Stimulated activated naive CD8-positive, alpha-beta T cell treated with anti-CD3 and anti-CD28 coated beads, Interleukin-15, Interleukin-2, amounts not matched to agents 100 ng/mL and 50 ng/mL, for 24 hours (primary cell): ENCODE measurements around the gene PARVG.

Source experiments
- H3K27ac Mint-ChIP-seq: one replicate; pipeline ENCODE4 v1.8.0; 2021; ENCODE audit warnings: mild to moderate bottlenecking, mixed read lengths
- H3K27me3 Mint-ChIP-seq: one replicate; pipeline ENCODE4 v1.8.0; 2021; ENCODE audit warnings: mixed read lengths
- H3K36me3 Mint-ChIP-seq: one replicate; pipeline ENCODE4 v1.8.0; 2021; ENCODE audit warnings: low read depth, mixed read lengths
- H3K4me1 Mint-ChIP-seq: one replicate; pipeline ENCODE4 v1.8.0; 2021; ENCODE audit warnings: low read depth, mixed read lengths
- H3K4me3 Mint-ChIP-seq: one replicate; pipeline ENCODE4 v1.8.0; 2021; ENCODE audit warnings: mild to moderate bottlenecking, mixed read lengths
- H3K9me3 Mint-ChIP-seq: one replicate; pipeline ENCODE4 v1.8.0; 2021; ENCODE audit warnings: mixed read lengths

PARVG gene

GRCh38 chr22:44164031-44164430, 16.7 kb upstream of the PARVG start:
- Mint-ChIP-seq H3K9me3 (no peaks in the 10 kb centered on the region), H3K4me1 (no peaks in the 10 kb centered on the region), H3K27ac (no peak overlapping the region), H3K36me3 (peaks cover 8% of the 10 kb centered on the region), H3K4me3 (no peak overlapping the region), H3K27me3 (no peaks in the 10 kb centered on the region)

DNA sequence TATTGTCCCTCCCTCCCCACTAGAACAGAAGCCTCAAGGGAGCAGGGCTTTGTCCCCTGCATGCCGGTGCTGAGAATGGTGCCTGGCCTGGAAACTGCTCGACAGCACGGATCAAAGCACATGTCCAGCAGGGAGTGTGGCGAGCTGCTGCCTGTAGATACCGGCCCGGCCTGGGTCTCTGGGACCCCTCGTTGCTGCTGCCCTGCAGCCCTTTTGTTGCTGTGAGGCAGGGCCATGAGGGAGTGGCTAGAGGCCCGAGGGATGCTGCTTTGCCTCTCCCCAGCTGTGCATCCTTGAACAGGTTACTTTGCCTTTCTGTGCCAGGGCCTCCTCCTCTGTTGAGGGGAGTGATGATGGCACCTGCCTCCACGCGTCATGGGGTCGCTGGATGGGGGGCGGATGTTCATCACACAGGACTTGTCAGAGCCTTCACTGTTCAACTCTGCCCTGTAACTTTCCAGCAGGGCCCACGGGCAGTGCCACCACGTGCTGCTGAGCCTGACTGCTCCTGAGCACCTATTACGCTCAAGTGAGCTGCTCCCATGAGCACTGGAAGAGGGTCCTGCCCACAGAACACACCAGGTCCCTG, 15.3 kb upstream of the PARVG start:
- Mint-ChIP-seq H3K4me1 (no peaks in the 10 kb centered on the region), H3K27me3 (no peaks in the 10 kb centered on the region), H3K4me3 (no peak overlapping the region), H3K9me3 (no peaks in the 10 kb centered on the region), H3K27ac (no peak overlapping the region), H3K36me3 (peaks cover 8% of the 10 kb centered on the region)

GRCh38 chr22:44166498-44167276, 14.0 kb upstream of the PARVG start:
- no peaks in the 10 kb centered on the region for H3K27me3 Mint-ChIP-seq
- peaks cover 4% of the 10 kb centered on the region for H3K36me3 Mint-ChIP-seq
- no peak overlapping the region for H3K4me3 Mint-ChIP-seq
- no peaks in the 10 kb centered on the region for H3K9me3 Mint-ChIP-seq
- H3K27ac Mint-ChIP-seq, result no peak overlapping the region
- H3K4me1 Mint-ChIP-seq, result no peaks in the 10 kb centered on the region

- Mint-ChIP-seq H3K4me1 (peaks cover 8% of the 10 kb centered on the region), H3K27ac (no peak overlapping the region), H3K36me3 (peaks cover 8% of the 10 kb centered on the region), H3K4me3 (no peak overlapping the region), H3K27me3 (no peaks in the 10 kb centered on the region), H3K9me3 (no peaks in the 10 kb centered on the region)
Measured at GRCh38 chr22:44167501-44167900, 13.2 kb upstream of the PARVG start.

- Mint-ChIP-seq H3K27me3 (no peaks in the 10 kb centered on the region), H3K4me3 (no peak overlapping the region), H3K36me3 (peaks cover 8% of the 10 kb centered on the region), H3K9me3 (no peaks in the 10 kb centered on the region), H3K27ac (no peak overlapping the region), H3K4me1 (peaks cover 13% of the 10 kb centered on the region)
Measured at GRCh38 chr22:44168206-44168605, 12.5 kb upstream of the PARVG start.

GRCh38 chr22:44170470-44170869, 10.3 kb upstream of the PARVG start:
- Mint-ChIP-seq H3K4me1 (peaks cover 13% of the 10 kb centered on the region), H3K9me3 (no peaks in the 10 kb centered on the region), H3K4me3 (no peak overlapping the region), H3K27ac (no peak overlapping the region), H3K27me3 (no peaks in the 10 kb centered on the region), H3K36me3 (peaks cover 4% of the 10 kb centered on the region)

DNA sequence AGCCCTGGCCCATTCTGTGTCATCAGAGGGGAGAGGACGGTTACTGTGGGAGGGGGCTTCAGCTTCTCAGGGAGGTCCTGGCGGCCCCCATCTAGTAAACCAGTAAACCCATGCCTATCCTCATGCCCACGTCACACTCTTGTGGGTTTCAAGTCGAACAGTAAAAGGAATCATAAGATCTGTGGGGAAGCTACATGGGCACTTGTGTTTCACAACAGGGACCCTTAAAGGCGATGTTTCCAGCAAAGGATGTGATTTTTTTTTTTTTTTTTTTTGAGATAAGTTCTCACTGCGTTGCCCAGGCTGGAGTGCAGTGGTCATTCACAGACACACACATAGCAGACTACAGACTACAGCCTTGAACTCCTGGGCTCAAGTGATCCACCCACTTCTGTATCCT, 9.2 kb upstream of the PARVG start:
- Mint-ChIP-seq H3K9me3 (no peaks in the 10 kb centered on the region), H3K36me3 (peaks cover 4% of the 10 kb centered on the region), H3K4me1 (peaks cover 13% of the 10 kb centered on the region), H3K27ac (no peak overlapping the region), H3K27me3 (no peaks in the 10 kb centered on the region), H3K4me3 (no peak overlapping the region)

DNA sequence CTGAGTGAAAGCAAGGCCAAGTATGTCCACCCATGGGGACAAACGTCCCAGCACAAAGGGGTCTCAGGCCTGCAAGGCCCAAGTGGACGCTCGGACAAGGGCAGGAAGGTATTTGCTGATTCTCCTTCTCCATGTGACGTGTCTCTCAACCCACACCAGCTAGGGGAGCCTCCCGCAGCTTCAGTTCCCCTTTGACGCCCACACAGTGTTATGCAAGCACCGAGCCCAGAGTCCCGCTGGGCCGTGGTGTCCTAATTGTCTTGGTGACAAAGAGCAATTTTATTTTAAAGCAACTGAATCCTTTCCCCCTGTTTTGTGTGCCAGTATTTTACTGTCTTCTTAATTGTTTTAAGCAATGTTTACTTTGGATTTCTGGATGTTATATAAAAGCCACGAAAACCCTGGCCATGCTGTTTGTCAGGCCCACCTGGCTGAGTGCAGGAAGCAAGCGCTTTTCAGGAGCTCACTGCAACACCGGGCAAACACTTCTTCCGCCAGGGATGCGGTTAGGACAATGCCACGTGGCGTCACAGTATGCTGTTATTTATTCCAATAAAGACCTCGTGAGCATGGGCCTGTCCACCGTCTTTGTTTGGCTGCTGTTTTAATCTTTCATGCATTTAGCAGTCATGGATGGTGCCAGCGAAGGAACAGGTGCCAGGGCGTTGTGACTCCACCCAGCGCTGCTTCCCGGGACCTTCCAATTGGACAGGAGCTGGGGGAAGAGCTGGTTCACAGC, 8.2 kb upstream of the PARVG start:
- no peak overlapping the region for H3K4me3 Mint-ChIP-seq

GRCh38 chr22:44173154-44173553, 7.6 kb upstream of the PARVG start:
- peaks cover 13% of the 10 kb centered on the region for H3K4me1 Mint-ChIP-seq
- H3K27ac Mint-ChIP-seq, result no peak overlapping the region
- no peaks in the 10 kb centered on the region for H3K27me3 Mint-ChIP-seq
- no peaks in the 10 kb centered on the region for H3K9me3 Mint-ChIP-seq
- H3K4me3 Mint-ChIP-seq, result no peak overlapping the region
- peaks cover 4% of the 10 kb centered on the region for H3K36me3 Mint-ChIP-seq

More for the DNA sequence above, 8.2 kb upstream of the PARVG start:
- Mint-ChIP-seq H3K27me3 (no peaks in the 10 kb centered on the region), H3K4me1 (peaks cover 13% of the 10 kb centered on the region), H3K36me3 (peaks cover 4% of the 10 kb centered on the region), H3K9me3 (no peaks in the 10 kb centered on the region), H3K27ac (peak overlapping the region; percentile 11)

GRCh38 chr22:44175676-44176075, 5.0 kb upstream of the PARVG start:
- Mint-ChIP-seq H3K4me1 (peaks cover 25% of the 10 kb centered on the region), H3K9me3 (no peaks in the 10 kb centered on the region), H3K27ac (no peak overlapping the region), H3K36me3 (peaks cover 4% of the 10 kb centered on the region), H3K27me3 (no peaks in the 10 kb centered on the region), H3K4me3 (no peak overlapping the region)

GRCh38 chr22:44179196-44179988, 1.3 kb upstream of the PARVG start:
- no peaks in the 10 kb centered on the region for H3K36me3 Mint-ChIP-seq
- H3K27ac Mint-ChIP-seq, result no peak overlapping the region
- no peak overlapping the region for H3K4me3 Mint-ChIP-seq
- H3K4me1 Mint-ChIP-seq, result peaks cover 24% of the 10 kb centered on the region
- no peaks in the 10 kb centered on the region for H3K27me3 Mint-ChIP-seq
- no peaks in the 10 kb centered on the region for H3K9me3 Mint-ChIP-seq

GRCh38 chr22:44179989-44180705, 578 bp upstream of the PARVG start:
- Mint-ChIP-seq H3K4me1 (peaks cover 28% of the 10 kb centered on the region), H3K4me3 (peak overlapping the region; percentile 85), H3K27me3 (no peaks in the 10 kb centered on the region), H3K27ac (no peak overlapping the region), H3K9me3 (no peaks in the 10 kb centered on the region), H3K36me3 (peaks cover 7% of the 10 kb centered on the region)

- Mint-ChIP-seq H3K9me3 (no peaks in the 10 kb centered on the region), H3K4me3 (peak overlapping the region; percentile 85)
Measured at GRCh38 chr22:44181033-44181911, 547 bp downstream of the PARVG start.

More at GRCh38 chr22:44181033-44181911, 547 bp downstream of the PARVG start:
- peak overlapping the region; percentile 92 for H3K27ac Mint-ChIP-seq
- peaks cover 28% of the 10 kb centered on the region for H3K4me1 Mint-ChIP-seq
- H3K27me3 Mint-ChIP-seq, result no peaks in the 10 kb centered on the region
- H3K36me3 Mint-ChIP-seq, result peaks cover 8% of the 10 kb centered on the region
